Activated CD4-positive, CD25-positive, alpha-beta regulatory T cell treated with anti-CD3 and anti-CD28 coated beads, Interleukin-2, amount 50 U/mL, for 16 hours (primary cell): ENCODE measurements around the gene TSHB.
A peak's percentile ranks its signal among the peaks of the same experiment; 100 is the strongest.

Experiments used
- DNase-seq: peaks from one replicate; pipeline ENCODE4 v3.0.0-alpha.2; 2020; ENCODE audit warnings: low read depth, low spot score

TSHB gene

GRCh38 chr1:115059316-115059715 is 29.7 kb downstream of the TSHB start:
- DNase-seq: no peak

GRCh38 chr1:115060501-115060900 is 30.9 kb downstream of the TSHB start:
- no peak for DNase-seq

- DNase-seq: peak; percentile 82
Observed at GRCh38 chr1:115062542-115063004, 32.9 kb downstream of the TSHB start.

DNA sequence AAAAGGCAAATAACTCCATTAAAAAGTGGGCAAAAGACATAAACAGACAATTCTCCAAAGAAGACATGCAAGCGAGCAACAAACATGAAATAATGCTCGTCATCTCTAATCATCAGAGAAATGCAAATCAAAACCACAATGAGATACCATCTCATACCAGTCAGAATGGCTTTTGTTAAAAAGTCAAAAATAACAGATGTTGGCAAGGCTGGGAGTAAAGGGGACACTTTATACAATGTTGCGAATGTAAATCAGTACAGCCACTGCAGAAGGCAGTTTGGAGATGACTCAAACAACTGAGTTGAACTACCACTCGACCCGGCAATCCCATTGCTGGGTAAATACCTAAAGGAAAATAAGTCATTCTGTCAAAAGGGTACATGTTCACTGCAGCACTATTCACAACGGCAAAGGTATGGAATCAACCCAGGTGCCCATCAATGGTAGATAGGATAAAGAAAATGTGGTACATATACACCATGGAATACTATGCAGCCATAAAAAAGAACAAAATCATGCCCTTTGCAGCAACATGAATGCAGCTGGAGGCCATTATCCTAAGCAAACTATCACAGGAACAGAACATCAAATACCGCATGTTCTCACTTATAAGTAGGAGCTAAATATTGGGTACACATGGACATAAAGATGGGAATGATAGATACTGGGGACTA is 33.7 kb downstream of the TSHB start:
- no peak for DNase-seq

GRCh38 chr1:115064461-115064860 is 34.8 kb downstream of the TSHB start:
- DNase-seq: no peak

- DNase-seq: no peak
Observed at GRCh38 chr1:115065021-115065420, 35.4 kb downstream of the TSHB start.

DNA sequence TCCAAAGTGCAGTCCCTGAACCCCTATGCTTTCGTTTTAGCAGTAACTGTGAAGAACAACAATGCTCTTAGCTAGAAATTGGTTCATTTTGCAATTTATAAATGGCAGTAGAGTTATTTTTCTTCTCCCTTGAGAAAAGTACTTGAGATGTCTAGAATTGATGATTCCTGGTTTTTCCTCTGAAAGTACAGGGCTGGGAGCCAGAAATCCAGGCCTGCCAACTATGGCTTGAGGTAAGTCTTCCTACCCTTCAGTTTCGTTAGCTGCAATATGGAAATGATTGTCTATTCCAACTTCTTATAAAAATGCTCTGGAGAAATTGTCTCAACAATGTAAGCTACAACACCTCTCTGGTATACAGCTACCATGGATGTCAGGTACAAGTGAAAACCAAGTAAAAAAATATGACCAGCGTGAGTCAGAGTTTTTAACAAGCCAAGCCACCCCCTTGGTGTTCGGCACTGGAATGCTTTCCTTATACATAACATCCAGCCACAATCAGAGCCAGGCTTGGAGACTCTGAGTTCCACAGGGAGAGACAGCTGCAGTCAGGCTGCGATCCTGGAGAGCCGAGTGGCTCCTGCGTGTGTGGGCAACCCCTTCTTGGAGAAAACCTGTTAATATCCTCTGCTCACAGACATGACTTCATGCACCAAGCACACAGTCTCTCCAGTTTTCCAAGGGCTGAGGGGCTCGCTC is 37.7 kb downstream of the TSHB start:
- no peak for DNase-seq

DNA sequence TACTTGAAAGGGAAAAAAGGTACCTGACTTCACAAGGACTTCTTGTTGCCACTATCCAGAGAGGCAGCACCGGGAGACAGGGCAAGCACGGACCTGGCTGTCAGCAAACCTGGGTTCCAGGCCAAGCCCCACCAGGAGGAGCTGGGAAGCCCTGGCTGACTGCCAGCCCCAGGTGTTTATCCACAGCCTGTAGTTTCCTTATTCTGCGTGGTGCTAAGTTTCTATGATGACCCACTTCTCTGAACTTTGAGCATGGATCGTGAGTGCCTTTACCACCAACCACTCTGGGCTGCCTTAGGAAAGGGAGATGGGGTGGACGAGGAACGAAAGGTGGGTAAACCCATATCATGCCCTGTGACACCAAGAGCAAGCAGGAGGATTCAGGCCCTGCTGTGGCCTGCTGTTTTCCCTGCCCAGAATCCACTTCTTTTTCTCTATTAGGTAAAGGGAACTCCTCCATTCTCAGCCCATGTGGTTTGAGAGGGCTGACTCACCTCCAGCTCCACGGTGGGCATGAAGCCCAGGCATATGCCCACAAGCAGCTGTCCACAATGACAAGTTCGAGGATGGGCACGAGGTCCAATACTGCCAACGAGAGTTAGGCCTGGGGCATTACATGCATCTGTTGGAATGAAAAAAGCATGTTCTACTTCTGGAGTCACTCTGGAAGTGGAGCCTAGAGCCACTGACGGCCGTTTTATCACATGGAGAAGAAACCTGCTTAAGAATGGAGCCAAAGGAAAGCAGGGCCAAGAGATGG is 39.4 kb downstream of the TSHB start:
- DNase-seq: no peak

GRCh38 chr1:115069659-115070308 is 40.2 kb downstream of the TSHB start:
- no peak for DNase-seq

DNA sequence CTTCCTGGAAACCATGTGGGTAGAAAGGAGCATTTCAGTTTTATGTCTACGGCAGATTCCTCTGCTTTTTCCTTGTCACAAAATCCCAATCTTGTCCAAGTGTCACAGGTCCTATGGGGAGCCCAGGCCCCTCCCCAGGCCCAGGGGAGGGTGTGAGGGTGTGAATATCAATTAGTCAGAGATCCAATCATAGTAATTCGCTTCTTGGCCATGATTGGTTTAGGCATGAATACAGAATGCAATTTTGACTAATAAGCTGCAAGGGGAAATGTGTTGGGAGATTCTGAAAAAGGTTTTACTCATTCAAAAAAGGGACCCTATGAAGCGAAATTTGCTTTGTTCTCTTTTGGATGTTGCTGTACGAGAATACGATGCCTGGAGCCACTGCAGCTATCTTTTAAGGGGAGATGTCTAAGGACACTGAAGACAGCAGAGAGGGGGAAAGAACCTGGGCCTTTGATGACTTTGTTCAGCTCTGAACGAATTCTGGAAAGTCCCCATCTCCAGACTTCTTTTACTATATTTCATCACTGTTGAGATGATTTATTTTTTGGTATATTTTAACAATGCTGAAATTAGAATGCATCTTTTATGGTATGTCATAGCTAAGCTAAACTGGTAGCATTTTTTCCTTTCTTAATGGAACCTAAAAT is 41.5 kb downstream of the TSHB start:
- no peak for DNase-seq

GRCh38 chr1:115073298-115074087 is 43.9 kb downstream of the TSHB start:
- no peak for DNase-seq

DNA sequence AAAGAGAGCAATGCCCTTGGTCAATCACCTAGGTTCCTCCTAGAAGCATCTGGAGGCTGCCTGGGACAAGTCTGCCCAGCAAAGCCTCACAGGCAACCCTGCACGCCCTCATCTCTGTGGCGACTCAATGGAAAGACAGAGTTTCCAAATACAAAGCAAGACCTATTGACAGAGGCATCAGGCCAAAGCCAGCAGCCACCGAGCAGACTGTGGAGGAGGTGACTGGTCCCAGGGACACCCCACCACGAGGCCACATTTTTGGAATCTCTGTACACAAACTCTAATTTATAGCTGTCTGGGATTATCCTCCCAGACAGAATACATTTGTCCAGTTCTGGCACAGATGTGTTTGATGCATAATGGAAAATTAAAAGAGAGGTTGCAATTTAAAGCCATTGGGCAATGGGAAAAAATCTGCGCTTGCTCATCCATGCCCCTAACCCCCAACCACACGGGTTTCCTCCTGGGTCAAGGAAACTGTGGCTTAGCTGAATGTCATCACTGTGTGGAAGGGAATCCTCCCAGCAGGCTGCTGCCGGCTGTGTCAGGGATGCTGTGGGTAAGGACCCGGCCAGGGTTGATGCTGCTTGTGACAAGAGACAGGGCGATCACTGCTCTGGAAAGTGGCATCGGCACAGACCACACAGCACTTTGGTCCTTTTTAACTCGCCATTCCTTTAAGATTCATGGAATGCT is 45.4 kb downstream of the TSHB start:
- DNase-seq: no peak

DNA sequence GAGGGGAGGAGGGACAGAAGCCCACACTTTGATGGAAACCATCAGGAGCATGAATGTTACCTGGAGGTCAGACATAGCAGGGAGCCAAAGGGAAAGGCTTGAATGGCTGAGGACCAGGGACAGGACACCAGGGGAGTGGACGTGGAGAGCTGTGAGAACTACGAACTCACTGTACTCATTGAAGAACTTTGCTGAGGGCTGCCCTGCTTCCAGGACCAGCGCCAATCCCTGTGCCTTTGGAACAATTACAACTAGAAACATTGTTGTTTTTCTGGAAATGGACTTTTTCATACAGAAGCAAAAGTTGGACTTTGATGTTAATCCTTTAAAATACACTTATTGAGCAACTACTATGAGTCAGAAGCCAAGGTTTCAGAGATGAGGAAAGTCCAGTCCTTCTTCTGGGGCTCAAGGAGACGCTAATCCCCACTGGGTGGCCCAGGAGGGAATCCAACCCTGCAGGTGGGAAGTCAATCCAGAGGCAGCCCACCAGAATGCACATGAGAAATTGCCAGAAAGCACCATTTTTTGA is 46.8 kb downstream of the TSHB start:
- no peak for DNase-seq

- DNase-seq: no peak
Observed at GRCh38 chr1:115077286-115077983, 47.8 kb downstream of the TSHB start.

GRCh38 chr1:115077984-115078330 is 48.3 kb downstream of the TSHB start:
- no peak for DNase-seq

DNA sequence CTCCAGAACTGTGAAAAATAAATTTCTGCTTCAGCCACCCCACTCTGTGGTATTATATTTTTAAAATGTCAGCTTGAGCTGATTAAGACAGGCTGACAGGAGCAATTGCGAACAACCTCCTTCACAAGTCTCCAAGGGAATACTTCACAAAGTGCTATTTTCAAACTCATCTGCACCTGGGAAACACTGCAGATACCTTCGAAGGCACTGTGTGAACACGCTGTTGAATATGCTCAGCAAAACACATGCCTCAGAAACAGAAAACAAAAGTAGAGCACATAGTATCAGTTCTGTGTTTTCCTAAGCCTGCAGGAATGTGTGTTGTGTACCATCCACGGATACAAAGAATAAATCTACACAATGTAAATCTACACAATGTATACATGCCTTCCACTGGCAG is 49.1 kb downstream of the TSHB start:
- no peak for DNase-seq

DNA sequence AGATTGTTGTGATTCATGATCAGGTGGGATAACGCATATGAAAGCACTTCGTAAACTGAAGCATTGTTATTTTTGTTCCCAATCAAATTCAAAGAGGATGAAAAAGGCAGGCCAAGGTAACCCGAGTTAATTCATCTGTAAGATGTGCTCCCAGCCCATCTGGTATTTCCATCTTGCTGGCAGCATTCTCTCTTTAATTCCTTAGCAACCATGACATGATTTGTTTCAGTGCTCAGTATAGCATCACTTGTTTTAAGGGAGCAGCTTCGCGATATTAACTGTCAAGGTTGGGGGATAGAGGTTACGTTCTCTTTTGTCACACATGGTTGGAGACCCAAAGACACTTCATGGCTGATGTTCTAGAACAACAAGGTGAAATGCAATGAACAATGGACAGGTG is 53.3 kb downstream of the TSHB start:
- DNase-seq: no peak
